Body of pancreas (tissue), 4 donors: ENCODE results near the gene MBD4. TPM values are rescaled to one million over a fixed set of nuclear protein-coding genes. Genes with fewer than 3 reads are reported as not detected.

Source experiments
- ATAC-seq: fragments of 150-250 bp; one replicate; pipeline ENCODE4 v1.9.1; 2016
- DNase-seq, 4 donors: peaks; one replicate each; pipeline ENCODE4 v3.0.0-alpha.2; 2019
- H3K27ac ChIP-seq, 4 donors: fragments of 200-600 bp; sonication (generic); 1 replicate in 3 of 4; 2 replicates in 1 of 4; pipeline versions ENCODE4 v1.5.1 to v1.6.1; 2016 to 2019; ENCODE audit warnings: mild to moderate bottlenecking in 1 of 4, mixed read lengths in 1 of 4, moderate library complexity in 1 of 4
- H3K27me3 ChIP-seq, 2 donors: fragments of 200-600 bp; sonication (generic); one replicate each; pipeline ENCODE4 v1.6.0; 2016; ENCODE audit warnings: mild to moderate bottlenecking in 1 of 2
- H3K36me3 ChIP-seq, 2 donors: fragments of 200-600 bp; sonication (generic); replicated peaks in 1 of 2; 2 replicates each; pipeline ENCODE4 v1.5.1; 2016; ENCODE audit warnings: low read depth in 2 of 2; ENCODE audit not compliant: insufficient read depth in 1 of 2
- H3K4me1 ChIP-seq: fragments of 200-600 bp; sonication (generic); one replicate; pipeline ENCODE4 v1.6.0; 2016
- H3K4me3 ChIP-seq, 2 donors: fragments of 200-600 bp; sonication (generic); 1 replicate in 1 of 2; 2 replicates in 1 of 2; pipeline ENCODE4 v1.5.1; 2016 to 2019
- H3K9me3 ChIP-seq, 3 donors: fragments of 200-600 bp; sonication (generic); 1 replicate in 2 of 3; 2 replicates in 1 of 3; pipeline ENCODE4 v1.5.1; 2016
- POLR2A ChIP-seq, 3 donors: fragments of 450-650 bp; IDR thresholded peaks; one replicate each; pipeline ENCODE4 v1.6.1; 2016; ENCODE audit warnings: antibody characterized with exemption in 3 of 3, mild to moderate bottlenecking in 2 of 3
- WGBS, 2 donors: methylation state at CpG; one replicate each; pipeline ENCODE4 v1.1.5; 2017; 5-methylcytosine and 5-hydroxymethylcytosine counted together
- intact Hi-C: fragments of 100-400 bp; cut with DNase I; formaldehyde crosslinking; loops from one replicate; pipeline ENCODE4 v1.15.1; 2023
- total RNA-seq, 2 donors: library from RNA; depleted of rRNA; stranded (reverse); fragments of >200 nt; gene quantifications; one replicate each; pipeline ENCODE4 v1.1.0, GENCODE V29; 2016
- TF ChIP-seq, protein P1 (sequence below), 7 experiments: fragments of 450-650 bp in 4 of 7; fragments of 200-600 bp in 3 of 7; sonication (generic) in 3 of 7; IDR thresholded peaks; one replicate each; pipeline ENCODE4 v1.5.1; 2016 to 2019; ENCODE audit warnings: antibody characterized with exemption in 7 of 7

MBD4 gene
- total RNA-seq, 2 donors from 2014 or later, result 18.7 to 23.1 TPM

DNA sequence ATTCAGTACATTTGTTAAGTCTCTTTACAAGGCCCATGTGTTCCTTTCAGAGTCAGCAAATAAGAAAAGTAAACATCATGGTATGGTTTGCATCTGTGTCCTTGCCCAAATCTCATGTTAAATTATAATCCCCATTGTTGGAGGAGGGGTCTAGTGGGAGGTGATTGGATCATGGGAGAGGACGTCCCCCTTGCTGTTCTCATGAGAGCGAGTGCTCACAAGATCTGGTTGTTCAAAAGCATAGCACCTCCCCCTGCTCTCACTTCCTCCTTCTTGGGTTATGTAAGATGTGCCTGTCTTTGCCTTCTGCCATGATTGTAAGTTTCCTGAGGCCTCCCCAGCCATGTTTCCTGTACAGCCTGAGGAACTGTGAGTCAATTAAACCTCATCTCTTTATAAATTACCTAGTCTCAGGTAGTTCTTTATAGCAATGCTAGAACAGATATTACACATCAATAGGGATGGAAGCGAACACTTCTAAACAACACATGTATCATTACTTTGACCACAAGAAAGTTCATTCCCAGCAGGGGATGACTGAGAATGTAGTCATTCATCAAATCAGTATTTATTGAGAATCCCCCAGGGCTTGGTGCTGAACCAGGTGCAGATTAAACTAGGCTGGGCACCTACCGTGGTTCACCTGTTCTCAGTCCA lies 15.4 kb downstream of the MBD4 start:
- Histone ChIP-seq H3K27me3 (no peaks in the 10 kb centered on the region), H3K9me3 (no peaks in the 10 kb centered on the region), H3K27ac (peak overlapping the region in 2 of 4 donors; percentile 33 to 34), H3K36me3 (no peaks in the 10 kb centered on the region), H3K4me1 (peaks cover 15% of the 10 kb centered on the region), H3K4me3 (no peak overlapping the region)
- peak in 1 of 3 donors; percentile 6 for TF ChIP-seq POLR2A (IDR thresholded peaks at IDR 0.05)
- TF ChIP-seq, protein P1, sequence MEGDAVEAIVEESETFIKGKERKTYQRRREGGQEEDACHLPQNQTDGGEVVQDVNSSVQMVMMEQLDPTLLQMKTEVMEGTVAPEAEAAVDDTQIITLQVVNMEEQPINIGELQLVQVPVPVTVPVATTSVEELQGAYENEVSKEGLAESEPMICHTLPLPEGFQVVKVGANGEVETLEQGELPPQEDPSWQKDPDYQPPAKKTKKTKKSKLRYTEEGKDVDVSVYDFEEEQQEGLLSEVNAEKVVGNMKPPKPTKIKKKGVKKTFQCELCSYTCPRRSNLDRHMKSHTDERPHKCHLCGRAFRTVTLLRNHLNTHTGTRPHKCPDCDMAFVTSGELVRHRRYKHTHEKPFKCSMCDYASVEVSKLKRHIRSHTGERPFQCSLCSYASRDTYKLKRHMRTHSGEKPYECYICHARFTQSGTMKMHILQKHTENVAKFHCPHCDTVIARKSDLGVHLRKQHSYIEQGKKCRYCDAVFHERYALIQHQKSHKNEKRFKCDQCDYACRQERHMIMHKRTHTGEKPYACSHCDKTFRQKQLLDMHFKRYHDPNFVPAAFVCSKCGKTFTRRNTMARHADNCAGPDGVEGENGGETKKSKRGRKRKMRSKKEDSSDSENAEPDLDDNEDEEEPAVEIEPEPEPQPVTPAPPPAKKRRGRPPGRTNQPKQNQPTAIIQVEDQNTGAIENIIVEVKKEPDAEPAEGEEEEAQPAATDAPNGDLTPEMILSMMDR (IDR thresholded peaks at IDR 0.05), result no peak
- WGBS, 2 donors, result 66 to 83% methylated on average over 4 of the region's 4 CpGs
- ATAC-seq, result no peak
- intact Hi-C loops, result no loop called here
- DNase-seq, result peak in 2 of 4 donors; percentile 53 to 62

DNA sequence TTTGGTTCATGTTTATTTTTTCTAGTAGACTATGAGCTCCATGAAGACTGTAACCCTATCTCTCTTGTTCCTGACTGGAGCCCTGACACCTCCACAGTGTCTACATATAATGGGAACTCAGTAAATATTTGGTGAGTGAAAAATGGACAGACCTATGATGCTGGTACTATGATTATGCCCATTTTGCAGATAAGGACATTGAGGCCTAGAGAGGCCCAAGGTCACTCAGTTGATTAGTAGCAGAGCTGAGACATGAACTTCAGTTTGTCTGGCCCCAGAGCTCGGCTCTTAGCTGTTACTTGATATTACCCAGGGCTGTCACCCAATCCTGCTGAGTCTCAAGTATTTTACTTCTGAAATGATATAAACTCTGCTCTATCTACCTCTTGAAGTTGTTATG lies 16.9 kb downstream of the MBD4 start:
- Histone ChIP-seq H3K4me3 (no peak overlapping the region), H3K27ac (no peak overlapping the region), H3K4me1 (peaks cover 3% of the 10 kb centered on the region), H3K27me3 (no peaks in the 10 kb centered on the region), H3K9me3 (no peaks in the 10 kb centered on the region), H3K36me3 (no peaks in the 10 kb centered on the region)
- DNase-seq (no peak), ATAC-seq (no peak)
- intact Hi-C loops, result no loop called here
- TF ChIP-seq POLR2A (IDR thresholded peaks at IDR 0.05), result no peak
- TF ChIP-seq, protein P1 (IDR thresholded peaks at IDR 0.05), result no peak
- WGBS, 2 donors, result 81 to 86% methylated on average over 1 of the region's 1 CpG

DNA sequence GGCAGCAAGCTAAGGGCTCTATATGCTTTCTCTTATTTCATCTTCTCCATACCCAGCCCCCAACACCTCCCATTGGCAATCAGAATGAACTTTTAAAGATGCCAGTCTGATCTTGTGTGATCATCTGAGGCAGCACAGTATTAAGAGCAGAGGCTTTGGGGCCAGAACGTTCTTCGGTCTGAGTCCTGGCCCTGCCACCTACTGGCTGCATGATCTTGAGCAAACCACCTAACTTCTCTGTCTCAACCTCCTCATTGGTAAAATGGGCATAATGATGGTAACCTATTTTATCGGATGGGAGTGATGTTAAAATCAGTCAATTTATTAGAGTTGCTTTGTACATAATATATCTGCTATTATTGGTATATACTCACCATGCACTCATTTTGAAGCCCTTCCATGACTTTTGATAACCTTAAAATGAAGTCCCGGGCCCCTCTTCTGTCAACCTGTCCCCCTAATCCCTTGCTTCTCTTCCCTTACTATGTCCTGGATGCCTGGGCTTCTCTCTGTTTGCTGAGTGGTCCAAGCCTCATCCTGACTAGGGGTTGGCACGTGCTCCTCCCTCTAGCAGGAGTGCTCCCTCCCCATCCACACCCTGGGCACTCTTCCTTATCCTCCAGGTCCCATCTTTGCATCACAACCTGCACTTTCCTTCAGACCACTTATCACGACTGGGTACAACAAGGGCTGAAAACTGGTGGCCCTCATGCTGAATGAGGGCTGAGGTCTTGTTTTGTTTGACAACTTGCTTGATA lies 17.6 kb downstream of the MBD4 start:
- no peak overlapping the region for H3K27ac ChIP-seq
- no peaks in the 10 kb centered on the region for H3K4me1 ChIP-seq
- ATAC-seq (no peak), DNase-seq (no peak)
- H3K27me3 ChIP-seq, result no peaks in the 10 kb centered on the region
- intact Hi-C loops, result no loop called here
- no peaks in the 10 kb centered on the region for H3K9me3 ChIP-seq
- no peak overlapping the region for H3K4me3 ChIP-seq
- TF ChIP-seq, protein P1 (IDR thresholded peaks at IDR 0.05), result no peak
- TF ChIP-seq POLR2A (IDR thresholded peaks at IDR 0.05), result no peak
- WGBS, 2 donors, result 81 to 90% methylated on average over 6 of the region's 6 CpGs
- no peaks in the 10 kb centered on the region for H3K36me3 ChIP-seq

DNA sequence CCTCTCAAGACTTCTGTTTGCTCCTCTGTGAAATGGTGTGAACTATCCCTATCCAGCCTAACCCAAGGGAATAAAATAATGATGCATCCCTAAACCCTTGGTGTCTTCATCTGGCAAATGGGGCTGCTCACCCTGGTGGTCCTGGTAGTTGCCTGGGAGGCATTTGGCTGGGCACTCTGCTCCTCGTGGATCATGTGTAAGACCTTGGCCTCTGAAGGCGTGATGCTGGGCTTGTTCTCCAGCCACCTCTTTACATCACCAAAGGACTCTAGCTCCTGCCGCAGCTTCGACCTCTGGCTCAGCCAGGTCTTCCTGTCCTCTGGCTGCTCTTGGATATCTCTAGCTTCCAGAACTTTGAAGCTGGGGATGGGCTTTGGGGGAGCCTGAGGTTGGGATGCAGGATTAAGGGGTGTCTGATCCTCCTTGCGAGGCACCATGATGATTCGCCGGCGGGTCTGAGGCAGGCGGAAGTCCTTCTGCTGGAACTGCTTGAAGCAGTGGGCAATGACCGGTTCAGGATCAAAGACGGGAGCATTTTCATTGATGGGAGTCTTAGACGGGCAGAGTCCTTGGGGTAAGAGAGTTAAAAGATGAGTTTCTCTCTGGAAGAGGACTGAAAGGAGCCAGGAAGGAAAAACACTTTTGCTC lies 18.4 kb downstream of the MBD4 start:
- WGBS, 2 donors, result 88 to 89% methylated on average over 10 to 12 of the region's 12 CpGs

DNA sequence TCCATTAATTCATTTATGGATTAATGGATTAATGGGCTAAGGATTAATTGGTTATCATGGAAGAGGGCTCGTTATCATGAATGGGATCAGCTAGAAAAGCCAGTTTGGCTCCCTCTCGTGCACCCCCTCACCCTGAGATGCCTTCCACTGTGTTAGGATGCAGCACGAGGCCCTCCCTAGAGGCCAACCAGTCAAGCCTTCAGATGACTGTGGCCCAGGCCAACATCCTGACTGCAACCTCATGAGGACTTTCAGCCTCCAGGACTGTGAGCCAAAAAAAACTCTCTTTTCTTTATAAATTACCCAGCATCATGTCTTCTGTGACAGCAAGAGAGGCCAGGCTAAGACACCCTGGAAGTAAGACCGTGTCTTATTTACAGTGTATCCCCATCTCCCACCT lies 20.3 kb downstream of the MBD4 start:
- intact Hi-C loops, result no loop called here
- H3K36me3 ChIP-seq, result no peaks in the 10 kb centered on the region
- no peak for ATAC-seq
- 82 to 84% methylated on average over 4 of the region's 4 CpGs for WGBS, 2 donors
- TF ChIP-seq, protein P1 (IDR thresholded peaks at IDR 0.05), result no peak
- no peak for TF ChIP-seq POLR2A (IDR thresholded peaks at IDR 0.05)
- H3K9me3 ChIP-seq, result no peaks in the 10 kb centered on the region
- H3K4me3 ChIP-seq, result no peak overlapping the region
- no peaks in the 10 kb centered on the region for H3K4me1 ChIP-seq
- no peak for DNase-seq
- no peaks in the 10 kb centered on the region for H3K27me3 ChIP-seq
- H3K27ac ChIP-seq, result no peak overlapping the region

More for the DNA sequence above, 18.4 kb downstream of the MBD4 start:
- DNase-seq (no peak), ATAC-seq (no peak)
- H3K4me1 ChIP-seq, result no peaks in the 10 kb centered on the region
- H3K4me3 ChIP-seq, result no peak overlapping the region
- TF ChIP-seq POLR2A (IDR thresholded peaks at IDR 0.05), result no peak
- H3K36me3 ChIP-seq, result no peaks in the 10 kb centered on the region
- H3K27me3 ChIP-seq, result no peaks in the 10 kb centered on the region
- H3K9me3 ChIP-seq, result no peaks in the 10 kb centered on the region
- no peak overlapping the region for H3K27ac ChIP-seq
- intact Hi-C loops, result no loop called here
